HepG2 (cell line): ENCODE data around the gene CEP104. TPM values are rescaled to one million over a fixed set of nuclear protein-coding genes. Genes with fewer than 3 reads are reported as not detected.

Experiments
- CBX2 ChIP-seq, 2 experiments: fragments of 200-600 bp in 1 of 2; sonication (generic); formaldehyde crosslinking in 1 of 2; IDR thresholded peaks; 2 replicates each; pipeline versions ENCODE4 v1.7.0 to v1.8.1; 2018 to 2022; ENCODE audit warnings: low read depth in 2 of 2, low read length in 1 of 2, mild to moderate bottlenecking in 1 of 2, missing genetic modification reagents in 1 of 2
- FLYWCH1 ChIP-seq: sonication (generic); formaldehyde crosslinking; IDR thresholded peaks from 2 replicates; pipeline ENCODE4 v1.8.1; 2023; ENCODE audit warnings: mild to moderate bottlenecking, missing genetic modification reagents
- MXD1 ChIP-seq: sonication (generic); formaldehyde crosslinking; IDR thresholded peaks from 2 replicates; pipeline ENCODE4 v1.4.0; 2020; ENCODE audit warnings: mild to moderate bottlenecking, missing genetic modification reagents
- NFE2 ChIP-seq: sonication (generic); formaldehyde crosslinking; IDR thresholded peaks from 2 replicates; pipeline ENCODE4 v1.4.0; 2020; ENCODE audit warnings: missing genetic modification reagents
- NFIB ChIP-seq: sonication (generic); formaldehyde crosslinking; IDR thresholded peaks from 2 replicates; pipeline ENCODE4 v1.9.0; 2021; ENCODE audit warnings: missing genetic modification reagents, mild to moderate bottlenecking, borderline replicate concordance
- NR1H2 ChIP-seq: sonication (generic); formaldehyde crosslinking; IDR thresholded peaks from 2 replicates; pipeline ENCODE4 v1.8.1; 2022; ENCODE audit warnings: low read depth, missing genetic modification reagents, borderline replicate concordance
- RFXAP ChIP-seq: sonication (generic); formaldehyde crosslinking; IDR thresholded peaks from 2 replicates; pipeline ENCODE4 v1.4.0; 2020; ENCODE audit warnings: missing genetic modification reagents, borderline replicate concordance
- SAFB2 ChIP-seq: sonication (generic); formaldehyde crosslinking; IDR thresholded peaks from 2 replicates; pipeline ENCODE4 v1.5.1; 2020; ENCODE audit warnings: missing genetic modification reagents, low read depth, mild to moderate bottlenecking, borderline replicate concordance
- SNAPC2 ChIP-seq: sonication (generic); formaldehyde crosslinking; IDR thresholded peaks from 2 replicates; pipeline ENCODE4 v1.8.1; 2022; ENCODE audit warnings: mild to moderate bottlenecking, missing genetic modification reagents
- THAP8 ChIP-seq: sonication (generic); formaldehyde crosslinking; IDR thresholded peaks from 2 replicates; pipeline ENCODE4 v1.5.1; 2020; ENCODE audit warnings: missing genetic modification reagents, mild to moderate bottlenecking, borderline replicate concordance
- ZBTB40 ChIP-seq, 2 experiments: fragments of 450-650 bp in 1 of 2; sonication (generic) in 1 of 2; formaldehyde crosslinking in 1 of 2; IDR thresholded peaks; 2 replicates each; pipeline versions ENCODE4 v1.6.1 to v1.8.0; 2016 to 2022; ENCODE audit warnings: antibody characterized with exemption in 1 of 2, mild to moderate bottlenecking in 1 of 2, missing genetic modification reagents in 1 of 2
- ZNF343 ChIP-seq: sonication (generic); formaldehyde crosslinking; IDR thresholded peaks from 2 replicates; pipeline ENCODE4 v1.4.0; 2020; ENCODE audit warnings: mild to moderate bottlenecking, missing genetic modification reagents
- ZNF512B ChIP-seq: sonication (generic); formaldehyde crosslinking; IDR thresholded peaks from 2 replicates; pipeline ENCODE4 v1.5.1; 2020; ENCODE audit warnings: missing genetic modification reagents, mild to moderate bottlenecking, borderline replicate concordance
- ZNF724P ChIP-seq: sonication (generic); formaldehyde crosslinking; IDR thresholded peaks from 2 replicates; pipeline ENCODE4 v1.8.0; 2022; ENCODE audit warnings: missing genetic modification reagents, borderline replicate concordance
- polyA plus RNA-seq, 8 experiments: library from polyadenylated mRNA; depleted of rRNA in 3 of 8; stranded (reverse) in 7 of 8; unstranded in 1 of 8; fragments of >200 nt; fragmentation: Illumina TruSeq in 4 of 8; extraction: Trizol in 4 of 8; gene quantifications; 2 replicates each; pipeline versions ENCODE4 v1.2.1 to v1.2.3, GENCODE V29; 2011 to 2016; ENCODE audit warnings: low read depth in 4 of 8, missing spikeins in 1 of 8, mixed read lengths in 1 of 8; ENCODE audit not compliant: insufficient read depth in 1 of 8
- total RNA-seq, 5 experiments: library from RNA; depleted of rRNA; stranded (reverse); fragments of >200 nt; fragmentation: Illumina TruSeq; extraction: Trizol; gene quantifications; 2 replicates each; pipeline ENCODE4 v1.2.3, GENCODE V29; 2016; ENCODE audit warnings: low read depth in 1 of 5

CEP104 gene
- total and polyA plus RNA-seq, 2 of the 13 experiments (the other 11 are each of a cell fraction or from before 2014, with no cell fraction given): 20.4 to 30.1 TPM

GRCh38 chr1:3900969-3901529, 44.0 kb upstream of the CEP104 start (continued):
- TF ChIP-seq SAFB2 (no peak), CBX2 (IDR thresholded peaks at IDR 0.05; ENCODE audit: low read depth, low read length) (no peak), CBX2 (CRISPR knock-in tag; IDR thresholded peaks at IDR 0.05; ENCODE audit: low read depth) (no peak), NR1H2 (CRISPR knock-in tag) (0 out of 2 replicates have a peak, but pooled peaks have one; percentile 44), ZBTB40 (IDR thresholded peaks at IDR 0.05) (no peak), ZBTB40 (CRISPR knock-in tag; IDR thresholded peaks at IDR 0.05) (0 out of 2 replicates have a peak, but pooled peaks have one; percentile 8), THAP8 (CRISPR knock-in tag) (peak; percentile 69; the same call in 1 of the 2 replicates), NFIB (CRISPR knock-in tag) (no peak), ZNF512B (CRISPR knock-in tag) (no peak), MXD1 (CRISPR knock-in tag) (peak; percentile 68; the same call in 1 of the 2 replicates), NFE2 (no peak), ZNF343 (CRISPR knock-in tag) (no peak), SNAPC2 (no peak), FLYWCH1 (CRISPR knock-in tag) (no peak), ZNF724P (0 out of 2 replicates have a peak, but pooled peaks have one; percentile 19), RFXAP (CRISPR knock-in tag) (peak; percentile 14; the same call in 1 of the 2 replicates)
